HEK293T (cell line): ENCODE measurements around the gene ETNPPL.

Experiments
- ARNT ChIP-seq: fragments of 450-650 bp; IDR thresholded peaks from 2 replicates; pipeline ENCODE4 v1.6.1; 2017; ENCODE audit warnings: mild to moderate bottlenecking
- ELF4 ChIP-seq: fragments of 450-650 bp; IDR thresholded peaks from 2 replicates; pipeline ENCODE4 v1.6.1; 2017; ENCODE audit warnings: antibody characterized with exemption
- FOXA1 ChIP-seq: fragments of 450-650 bp; IDR thresholded peaks from 2 replicates; pipeline ENCODE4 v1.6.1; 2016; ENCODE audit warnings: mild to moderate bottlenecking
- FOXK2 ChIP-seq: fragments of 450-650 bp; IDR thresholded peaks from 2 replicates; pipeline ENCODE4 v1.6.1; 2016; ENCODE audit warnings: mild to moderate bottlenecking
- FOXM1 ChIP-seq: fragments of 450-650 bp; IDR thresholded peaks from 2 replicates; pipeline ENCODE4 v1.6.1; 2017; ENCODE audit warnings: mild to moderate bottlenecking, borderline replicate concordance
- HDGF ChIP-seq: fragments of 450-650 bp; IDR thresholded peaks from 2 replicates; pipeline ENCODE4 v1.6.1; 2017; ENCODE audit warnings: antibody characterized with exemption, borderline replicate concordance
- NFRKB ChIP-seq: fragments of 450-650 bp; IDR thresholded peaks from 2 replicates; pipeline ENCODE4 v1.6.1; 2016; ENCODE audit warnings: mild to moderate bottlenecking, moderate library complexity
- PKNOX1 ChIP-seq: fragments of 450-650 bp; IDR thresholded peaks from 2 replicates; pipeline ENCODE4 v1.6.1; 2016
- SP1 ChIP-seq: fragments of 450-650 bp; IDR thresholded peaks from 2 replicates; pipeline ENCODE4 v1.6.1; 2017
- SUZ12 ChIP-seq: fragments of 450-650 bp; IDR thresholded peaks from 2 replicates; pipeline ENCODE4 v1.6.1; 2016; ENCODE audit warnings: mild to moderate bottlenecking

GRCh38 chr4:108693211-108693610 is 69.6 kb downstream of the ETNPPL start:
- no peak for TF ChIP-seq NFRKB
- TF ChIP-seq SUZ12: no peak
- TF ChIP-seq FOXM1: no peak
- no peak for TF ChIP-seq SP1
- no peak for TF ChIP-seq FOXA1
- no peak for TF ChIP-seq ELF4
- TF ChIP-seq HDGF: no peak
- no peak for TF ChIP-seq FOXK2
- TF ChIP-seq ARNT: no peak
- no peak for TF ChIP-seq PKNOX1
